DOHH2 (cell line): ENCODE data around the gene PIGN.

Source experiments
- EZH2phosphoT487 ChIP-seq: fragments of 200-600 bp; sonication (generic); IDR thresholded peaks from 2 replicates; pipeline ENCODE4 v1.6.1; 2017; ENCODE audit warnings: borderline replicate concordance, mild to moderate bottlenecking, antibody characterized with exemption, low read length, moderate library complexity, mixed read lengths
- TF ChIP-seq, protein P1 (sequence below): fragments of 200-600 bp; sonication (generic); IDR thresholded peaks from one replicate; pipeline ENCODE4 v1.5.1; 2014; ENCODE audit warnings: antibody characterized with exemption, mild to moderate bottlenecking, low read depth, low read length; ENCODE audit not compliant: poor library complexity, severe bottlenecking

DNA sequence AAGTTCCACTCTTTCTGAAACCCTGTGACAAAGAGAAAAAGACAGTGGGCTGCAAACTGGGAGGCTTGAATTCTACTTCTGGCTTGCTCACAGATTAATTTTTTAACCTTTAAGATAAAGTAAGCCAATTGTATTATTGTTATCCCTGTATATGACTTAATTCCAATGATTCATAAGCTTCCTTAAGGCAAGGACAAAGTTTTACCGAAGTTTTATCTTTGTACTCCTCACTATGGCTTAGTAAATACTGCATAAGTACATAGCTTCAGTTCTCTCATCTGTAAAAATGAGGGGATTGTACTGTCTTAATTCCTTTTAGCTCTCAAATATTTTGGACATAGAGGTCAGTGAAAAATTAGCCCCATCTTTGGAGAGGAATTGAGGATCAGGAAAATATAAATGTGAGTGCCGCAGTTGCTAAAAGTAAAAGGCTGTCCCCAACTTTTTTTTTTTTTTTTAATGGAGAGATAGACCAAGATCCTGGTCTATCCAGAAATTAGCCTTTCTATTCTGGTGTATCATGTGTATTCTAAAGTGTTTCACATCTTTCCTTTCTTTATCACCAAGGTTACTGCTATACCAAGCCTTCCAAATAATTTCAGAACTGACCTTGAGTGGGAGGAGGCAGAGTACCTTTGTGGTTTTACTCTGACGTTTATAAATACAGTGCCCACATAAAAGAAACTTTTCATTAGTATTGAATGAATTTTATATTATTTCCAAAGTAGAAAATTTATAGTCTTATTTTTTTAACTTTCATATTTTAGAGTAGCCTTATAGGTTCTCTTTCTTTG is 13.5 kb upstream of the PIGN start:
- TF ChIP-seq, protein P1, sequence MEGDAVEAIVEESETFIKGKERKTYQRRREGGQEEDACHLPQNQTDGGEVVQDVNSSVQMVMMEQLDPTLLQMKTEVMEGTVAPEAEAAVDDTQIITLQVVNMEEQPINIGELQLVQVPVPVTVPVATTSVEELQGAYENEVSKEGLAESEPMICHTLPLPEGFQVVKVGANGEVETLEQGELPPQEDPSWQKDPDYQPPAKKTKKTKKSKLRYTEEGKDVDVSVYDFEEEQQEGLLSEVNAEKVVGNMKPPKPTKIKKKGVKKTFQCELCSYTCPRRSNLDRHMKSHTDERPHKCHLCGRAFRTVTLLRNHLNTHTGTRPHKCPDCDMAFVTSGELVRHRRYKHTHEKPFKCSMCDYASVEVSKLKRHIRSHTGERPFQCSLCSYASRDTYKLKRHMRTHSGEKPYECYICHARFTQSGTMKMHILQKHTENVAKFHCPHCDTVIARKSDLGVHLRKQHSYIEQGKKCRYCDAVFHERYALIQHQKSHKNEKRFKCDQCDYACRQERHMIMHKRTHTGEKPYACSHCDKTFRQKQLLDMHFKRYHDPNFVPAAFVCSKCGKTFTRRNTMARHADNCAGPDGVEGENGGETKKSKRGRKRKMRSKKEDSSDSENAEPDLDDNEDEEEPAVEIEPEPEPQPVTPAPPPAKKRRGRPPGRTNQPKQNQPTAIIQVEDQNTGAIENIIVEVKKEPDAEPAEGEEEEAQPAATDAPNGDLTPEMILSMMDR, result no peak
- no peak for TF ChIP-seq EZH2phosphoT487
